Tibial artery (tissue), 4 donors: ENCODE results near the gene CCDC172.
A peak's percentile ranks its signal among the peaks of the same experiment; 100 is the strongest.

Experiments
- DNase-seq, 2 donors: peaks; one replicate each; pipeline ENCODE4 v3.0.0-alpha.2; 2019
- H3K27ac ChIP-seq, 2 donors: fragments of 200-600 bp; sonication (generic) in 1 of 2; 1 replicate in 1 of 2; 2 replicates in 1 of 2; pipeline ENCODE4 v1.5.1; 2018 to 2019; ENCODE audit warnings: mild to moderate bottlenecking in 1 of 2
- H3K27me3 ChIP-seq, 2 donors: fragments of 200-600 bp; sonication (generic) in 1 of 2; one replicate each; pipeline versions ENCODE4 v1.5.1 to v1.6.0; 2016 to 2019
- H3K36me3 ChIP-seq, 3 donors: fragments of 200-600 bp; sonication (generic) in 2 of 3; one replicate each; pipeline ENCODE4 v1.5.1; 2016 to 2019; ENCODE audit warnings: mild to moderate bottlenecking in 2 of 3
- H3K4me1 ChIP-seq, 4 donors: fragments of 200-600 bp; sonication (generic) in 2 of 4; 1 replicate in 3 of 4; 2 replicates in 1 of 4; pipeline ENCODE4 v1.5.1; 2016 to 2019
- H3K4me3 ChIP-seq, 2 donors: fragments of 200-600 bp; sonication (generic) in 1 of 2; 1 replicate in 1 of 2; 2 replicates in 1 of 2; pipeline ENCODE4 v1.5.1; 2018 to 2019; ENCODE audit warnings: mild to moderate bottlenecking in 2 of 2
- H3K9me3 ChIP-seq, 3 donors: fragments of 200-600 bp; sonication (generic) in 1 of 3; one replicate each; pipeline ENCODE4 v1.5.1; 2016 to 2019
- intact Hi-C: fragments of 100-400 bp; cut with DNase I; formaldehyde crosslinking; loops from one replicate; pipeline ENCODE4 v1.15.0; 2023; ENCODE audit warnings: low total_unique reads
- TF ChIP-seq, protein P1 (sequence below), 2 experiments: fragments of 200-600 bp in 1 of 2; fragments of 450-650 bp in 1 of 2; IDR thresholded peaks; one replicate each; pipeline ENCODE4 v1.5.1; 2017 to 2019; ENCODE audit warnings: antibody characterized with exemption in 2 of 2, mild to moderate bottlenecking in 1 of 2, moderate library complexity in 1 of 2

The CCDC172 gene

DNA sequence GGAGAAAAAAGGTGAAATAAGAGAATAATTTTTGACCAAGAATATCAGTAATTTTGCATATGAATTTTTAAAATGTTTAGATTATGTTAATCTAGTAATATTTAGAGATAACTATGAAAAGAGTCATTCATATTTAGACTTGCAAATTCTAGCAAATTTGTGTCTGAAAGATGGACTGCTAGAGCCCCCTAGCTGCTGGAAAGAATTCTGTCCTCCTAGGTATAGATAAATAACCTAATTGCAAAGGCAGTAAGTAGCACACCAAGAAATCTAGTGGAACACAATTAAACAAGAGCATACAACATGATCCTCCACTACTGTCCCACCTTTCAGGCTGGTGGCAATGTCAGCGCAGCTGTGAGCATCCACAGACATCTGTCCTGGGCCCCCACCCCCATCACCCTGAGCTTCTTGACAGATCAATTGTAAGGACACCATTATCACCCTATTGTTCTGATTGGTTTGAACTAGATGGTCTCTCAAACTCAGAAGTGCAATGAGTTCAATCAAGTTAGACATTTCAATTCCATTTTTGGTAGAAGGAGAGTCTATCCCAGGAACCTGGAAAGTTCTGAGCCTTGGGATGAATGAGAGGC, 36.2 kb upstream of the CCDC172 start:
- Histone ChIP-seq H3K4me3 (no peak overlapping the region), H3K4me1 (no peaks in the 10 kb centered on the region), H3K27ac (no peak overlapping the region), H3K27me3 (peaks cover 0 to 13% of the 10 kb centered on the region in 2 donors), H3K36me3 (no peaks in the 10 kb centered on the region), H3K9me3 (no peaks in the 10 kb centered on the region)
- intact Hi-C loops, result loop anchor here (10.0 kb wide), 2 partner anchors 483 to 583 kb away; no protein-coding TSS in a partner anchor
- TF ChIP-seq, protein P1, sequence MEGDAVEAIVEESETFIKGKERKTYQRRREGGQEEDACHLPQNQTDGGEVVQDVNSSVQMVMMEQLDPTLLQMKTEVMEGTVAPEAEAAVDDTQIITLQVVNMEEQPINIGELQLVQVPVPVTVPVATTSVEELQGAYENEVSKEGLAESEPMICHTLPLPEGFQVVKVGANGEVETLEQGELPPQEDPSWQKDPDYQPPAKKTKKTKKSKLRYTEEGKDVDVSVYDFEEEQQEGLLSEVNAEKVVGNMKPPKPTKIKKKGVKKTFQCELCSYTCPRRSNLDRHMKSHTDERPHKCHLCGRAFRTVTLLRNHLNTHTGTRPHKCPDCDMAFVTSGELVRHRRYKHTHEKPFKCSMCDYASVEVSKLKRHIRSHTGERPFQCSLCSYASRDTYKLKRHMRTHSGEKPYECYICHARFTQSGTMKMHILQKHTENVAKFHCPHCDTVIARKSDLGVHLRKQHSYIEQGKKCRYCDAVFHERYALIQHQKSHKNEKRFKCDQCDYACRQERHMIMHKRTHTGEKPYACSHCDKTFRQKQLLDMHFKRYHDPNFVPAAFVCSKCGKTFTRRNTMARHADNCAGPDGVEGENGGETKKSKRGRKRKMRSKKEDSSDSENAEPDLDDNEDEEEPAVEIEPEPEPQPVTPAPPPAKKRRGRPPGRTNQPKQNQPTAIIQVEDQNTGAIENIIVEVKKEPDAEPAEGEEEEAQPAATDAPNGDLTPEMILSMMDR (IDR thresholded peaks at IDR 0.05), result peak; percentile 70 to 77
- no peak for DNase-seq

DNA sequence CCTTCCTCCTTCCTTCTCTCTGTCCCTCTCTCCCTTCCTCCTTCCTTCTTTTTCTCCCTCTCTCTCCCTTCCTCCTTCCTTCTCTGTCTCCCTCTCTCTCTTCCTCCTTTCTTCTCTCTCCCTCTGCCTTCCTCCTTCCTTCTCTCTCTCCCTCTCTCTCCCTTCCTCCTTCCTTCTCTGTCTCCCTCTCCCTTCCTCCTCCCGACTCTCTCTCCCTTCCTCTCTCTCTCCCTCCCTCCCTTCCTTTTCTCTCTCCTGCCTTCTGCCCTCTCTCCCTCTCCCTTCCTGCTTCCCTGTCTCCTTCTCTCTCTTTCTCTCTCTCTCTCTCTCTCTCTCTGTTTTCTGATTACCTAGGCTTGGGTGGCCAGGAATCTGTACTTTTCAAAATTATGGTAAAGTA, 34.6 kb upstream of the CCDC172 start:
- no peak for DNase-seq
- no peak overlapping the region for H3K4me3 ChIP-seq
- H3K4me1 ChIP-seq, result no peaks in the 10 kb centered on the region
- H3K9me3 ChIP-seq, result no peaks in the 10 kb centered on the region
- H3K27me3 ChIP-seq, result peaks cover 0 to 10% of the 10 kb centered on the region in 2 donors
- H3K36me3 ChIP-seq, result no peaks in the 10 kb centered on the region
- intact Hi-C loops, result loop anchor here (10.0 kb wide), 2 partner anchors 485 to 585 kb away; no protein-coding TSS in a partner anchor
- H3K27ac ChIP-seq, result no peak overlapping the region
- TF ChIP-seq, protein P1 (IDR thresholded peaks at IDR 0.05), result no peak

DNA sequence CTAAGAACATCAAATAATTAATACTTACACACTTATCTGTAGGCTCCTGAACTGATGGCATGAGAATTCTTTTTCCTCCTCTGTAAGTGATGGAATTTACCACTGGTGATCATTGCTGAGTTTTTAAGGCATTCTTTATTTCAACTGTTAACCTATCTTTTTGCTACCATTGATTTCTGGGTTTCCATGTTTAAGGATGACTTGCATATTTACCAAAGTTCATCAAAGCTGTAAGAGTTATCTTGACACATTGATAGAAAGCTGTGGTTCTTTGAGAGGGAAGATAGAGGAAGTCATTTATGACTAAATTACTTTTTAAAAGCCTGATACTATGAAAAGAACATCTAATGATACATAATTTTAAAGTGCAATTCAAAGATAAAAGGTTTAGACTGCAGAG, 31.8 kb upstream of the CCDC172 start:
- Histone ChIP-seq H3K27ac (no peak overlapping the region), H3K4me1 (no peaks in the 10 kb centered on the region), H3K36me3 (no peaks in the 10 kb centered on the region), H3K27me3 (peaks cover 0 to 5% of the 10 kb centered on the region in 2 donors), H3K4me3 (no peak overlapping the region), H3K9me3 (no peaks in the 10 kb centered on the region)
- TF ChIP-seq, protein P1 (IDR thresholded peaks at IDR 0.05), result no peak
- intact Hi-C loops, result no loop called here
- DNase-seq, result no peak

DNA sequence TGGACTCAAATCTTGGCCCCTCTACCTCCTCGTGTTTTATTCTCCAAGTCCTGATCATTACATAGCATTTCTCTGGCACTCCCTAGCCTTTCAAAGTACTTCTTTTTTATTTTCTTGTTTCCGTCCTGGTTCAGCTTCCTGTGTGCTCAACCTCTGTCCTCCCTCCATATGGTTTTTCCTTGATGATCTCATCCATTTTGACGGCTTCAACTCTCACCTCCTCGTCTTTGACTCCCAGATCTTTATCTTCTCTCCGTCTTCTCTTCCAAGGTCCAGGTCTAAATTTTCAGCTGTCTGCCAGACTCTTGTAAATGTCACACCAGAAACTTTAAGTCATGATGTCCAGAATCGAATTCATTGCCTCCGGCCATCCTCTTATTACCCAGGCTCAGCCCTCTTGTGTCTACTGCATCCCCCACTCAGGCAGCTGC, 27.9 kb upstream of the CCDC172 start:
- Histone ChIP-seq H3K4me3 (no peak overlapping the region), H3K27me3 (peaks cover 0 to 4% of the 10 kb centered on the region in 2 donors), H3K4me1 (no peaks in the 10 kb centered on the region), H3K27ac (no peak overlapping the region), H3K9me3 (no peaks in the 10 kb centered on the region), H3K36me3 (no peaks in the 10 kb centered on the region)
- intact Hi-C loops, result no loop called here
- TF ChIP-seq, protein P1 (IDR thresholded peaks at IDR 0.05), result no peak
- DNase-seq, result no peak

DNA sequence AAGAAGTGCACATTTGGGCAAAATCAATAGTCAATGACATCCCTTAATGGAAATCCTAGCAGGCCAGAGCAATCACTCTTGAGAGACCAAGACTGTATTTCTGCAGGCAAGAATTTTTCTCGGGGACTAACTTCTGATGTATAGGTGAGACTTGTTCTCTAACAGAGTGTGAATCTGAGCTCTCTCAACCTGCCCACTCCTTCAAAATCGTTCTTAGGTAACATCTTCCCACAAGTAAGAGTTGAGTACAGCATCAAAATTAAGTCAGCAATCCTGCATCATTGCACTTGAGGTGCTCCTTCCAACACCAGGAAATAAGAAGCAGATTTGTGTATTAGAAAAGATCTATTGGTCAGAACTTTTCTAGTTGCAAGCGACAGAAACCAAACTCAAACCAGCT, 25.7 kb upstream of the CCDC172 start:
- no peak overlapping the region for H3K4me3 ChIP-seq
- TF ChIP-seq, protein P1 (IDR thresholded peaks at IDR 0.05), result no peak
- H3K27me3 ChIP-seq, result no peaks in the 10 kb centered on the region
- H3K27ac ChIP-seq, result no peak overlapping the region
- intact Hi-C loops, result no loop called here
- H3K9me3 ChIP-seq, result no peaks in the 10 kb centered on the region
- no peaks in the 10 kb centered on the region for H3K36me3 ChIP-seq
- no peak for DNase-seq
- no peaks in the 10 kb centered on the region for H3K4me1 ChIP-seq
